SIG-M5 treated with dmso at 0.1 percent for 504 hours (cell line): ENCODE data around the gene GNE.
"Not testable (repeated sequence)": the region's sequence is repeated elsewhere in the genome, so short reads cannot be mapped to it uniquely, and the experiment has no call there.

ENCODE experiments used
- DNase-seq: peaks from one replicate; lab custom pipeline; 2025; ENCODE audit not compliant: unreplicated experiment; lab: John Stamatoyannopoulos, UW

The GNE gene

GRCh38 chr9:36258208-36258995 lies at the start of gene GNE:
GNE (minus strand) TSS chr9:36258448; CDS start chr9:36249355, 9,093 bp downstream.
- DNase-seq: peak; percentile 84

DNA sequence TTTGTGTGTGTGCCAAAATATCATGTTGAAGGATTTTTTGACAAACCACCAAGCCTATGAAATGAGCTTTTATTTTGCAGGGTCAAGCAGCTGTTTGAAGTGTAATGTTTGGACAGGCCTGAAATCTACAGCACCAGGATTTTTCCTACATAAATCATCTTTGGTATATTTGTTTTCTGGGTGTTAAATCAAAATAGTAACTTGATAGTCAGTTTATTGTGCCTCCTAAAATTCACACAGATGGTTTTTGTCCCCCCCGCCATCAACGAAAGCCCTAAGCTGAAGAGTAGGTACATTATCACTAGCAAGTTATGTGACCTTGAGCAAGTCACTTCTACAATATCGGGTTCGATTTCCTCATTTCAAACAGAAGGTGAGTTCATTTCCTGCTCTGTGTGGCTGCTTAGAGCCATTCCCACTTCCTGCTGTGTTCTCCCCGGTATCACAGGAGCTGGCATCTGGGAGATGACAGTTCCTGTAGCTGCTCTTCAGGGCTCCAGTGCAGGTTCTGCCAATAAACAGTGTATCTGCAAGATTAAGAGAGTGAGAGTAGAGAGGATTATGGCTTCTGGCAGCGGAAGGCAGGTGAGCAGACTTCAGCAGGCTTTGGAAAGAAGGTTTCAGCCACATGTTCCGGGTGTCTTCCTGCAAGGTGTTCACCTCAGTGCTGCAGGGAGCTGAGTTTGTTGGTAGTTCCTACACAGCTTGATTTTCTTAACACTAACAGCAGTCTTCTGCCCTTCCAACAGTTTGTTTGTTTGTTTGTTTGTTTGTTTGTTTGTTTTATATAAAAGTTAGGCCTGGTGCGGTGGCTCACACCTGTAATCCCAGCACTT lies 48.4 kb upstream of the GNE start:
- DNase-seq: peak; percentile 15

DNA sequence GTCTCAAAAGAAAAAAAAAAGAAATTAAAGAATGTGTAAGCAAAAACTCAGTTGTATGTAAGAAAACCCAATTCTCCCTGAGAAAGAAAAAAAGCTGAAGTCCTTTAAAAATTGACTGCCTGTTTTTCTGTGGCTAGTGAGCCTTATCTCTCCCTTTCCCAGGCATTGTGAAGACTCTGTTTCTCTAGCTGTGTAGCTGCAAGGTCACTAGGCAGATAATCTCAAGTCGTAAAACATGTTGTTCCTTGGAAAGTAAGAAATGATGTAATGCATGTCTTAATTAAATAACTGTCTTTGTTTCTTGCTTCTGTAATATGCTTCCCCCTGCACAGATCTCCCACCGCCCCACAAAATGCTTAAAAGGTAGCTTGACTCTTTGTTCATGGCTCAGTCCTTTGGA lies 46.1 kb upstream of the GNE start:
- not testable (repeated sequence) for DNase-seq

DNA sequence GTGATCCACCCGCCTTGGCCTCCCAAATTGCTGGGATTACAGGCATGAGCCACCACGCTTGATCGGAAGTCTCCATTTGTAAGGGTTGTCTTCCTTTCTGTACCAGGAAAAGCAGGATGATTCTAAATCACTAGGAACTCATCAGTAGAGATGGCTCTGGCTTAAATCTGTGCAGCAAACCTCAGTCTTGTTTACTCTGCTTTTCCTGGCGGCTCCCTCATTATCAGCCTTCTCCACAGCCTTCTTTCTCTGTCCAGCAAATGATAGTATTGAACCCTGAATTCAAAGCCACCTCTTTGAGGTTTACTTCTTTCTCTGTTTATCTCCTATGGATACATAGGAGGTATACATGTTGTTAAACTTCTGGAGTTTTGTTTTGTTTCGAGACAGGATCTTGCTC lies 43.0 kb upstream of the GNE start:
- DNase-seq: no peak

DNA sequence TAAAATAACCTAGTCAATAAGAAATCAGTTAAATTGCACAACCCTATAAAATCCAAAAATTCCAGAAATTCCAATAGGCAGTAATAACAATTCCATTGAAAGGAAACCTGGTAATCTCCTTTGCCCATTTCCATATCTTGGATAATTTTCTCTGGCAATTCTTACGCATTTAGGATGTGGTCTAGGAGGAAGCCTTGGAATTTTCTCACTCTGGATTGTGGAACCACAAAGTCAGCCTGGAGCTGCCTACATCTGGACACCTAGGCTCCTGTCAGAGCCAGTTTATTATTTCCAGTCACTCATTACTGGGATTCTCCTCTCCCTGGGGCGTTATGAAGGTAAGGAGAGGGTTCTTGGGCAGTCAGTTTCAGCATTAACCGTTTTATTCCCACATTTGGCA lies 40.3 kb upstream of the GNE start:
- DNase-seq: no peak

DNA sequence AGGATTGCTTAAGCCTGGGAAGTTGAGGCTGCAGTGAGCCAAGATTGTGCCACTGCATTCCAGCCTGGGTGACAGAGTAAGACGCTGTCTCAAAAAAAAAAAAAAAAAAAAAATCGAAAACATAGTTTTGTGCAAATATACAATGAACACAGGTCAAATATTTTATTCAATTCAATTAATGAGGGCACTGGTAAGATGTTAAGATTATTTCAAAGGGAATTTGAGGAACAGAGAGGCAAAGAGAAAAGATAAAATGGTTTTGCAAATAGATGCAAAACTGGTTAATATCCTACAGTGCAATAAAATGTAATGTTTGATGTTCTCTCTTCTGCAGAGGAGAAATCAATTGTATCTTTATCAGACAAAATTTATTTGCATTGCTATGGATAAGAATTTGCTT lies 39.5 kb upstream of the GNE start:
- no peak for DNase-seq

DNA sequence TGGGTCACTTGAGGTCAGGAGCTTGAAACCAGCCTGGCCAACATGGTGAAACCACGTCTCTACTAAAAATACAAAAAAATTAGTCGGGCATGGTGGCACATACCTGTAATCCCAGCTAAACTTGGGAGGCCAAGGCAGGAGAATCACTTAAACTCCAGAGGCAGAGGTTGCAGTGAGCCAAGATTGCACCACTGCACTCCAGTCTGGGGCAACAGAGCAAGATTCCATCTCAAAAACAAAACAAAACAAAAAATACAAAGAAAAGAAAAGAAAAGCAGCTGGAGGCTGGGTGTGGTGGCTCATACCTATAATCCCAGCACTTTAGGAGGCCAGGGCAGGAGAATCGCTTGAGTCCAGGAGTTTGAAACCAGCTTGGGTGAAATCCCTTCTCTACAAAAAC lies 36.7 kb upstream of the GNE start:
- not testable (repeated sequence) for DNase-seq

GRCh38 chr9:36293918-36294317 lies 35.7 kb upstream of the GNE start:
- DNase-seq: no peak

DNA sequence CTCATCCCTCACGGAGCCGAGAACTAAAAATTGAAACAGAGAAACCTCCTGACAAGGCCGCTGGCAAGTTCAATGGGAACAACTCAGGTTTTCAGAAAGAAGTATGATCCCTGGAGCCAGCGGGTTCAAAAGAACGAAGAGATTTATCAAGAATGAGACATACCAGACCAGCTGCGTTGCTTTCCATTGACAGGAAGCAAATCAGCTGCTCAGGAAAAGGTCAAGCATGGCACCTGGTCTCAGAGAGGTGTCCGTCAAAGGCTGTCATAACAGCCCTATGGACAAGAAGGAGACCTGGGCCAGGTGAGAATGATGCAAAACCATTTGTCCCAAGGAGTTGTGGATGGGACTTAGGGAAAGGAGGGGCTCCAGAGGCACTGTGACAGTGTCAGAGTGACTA lies 34.9 kb upstream of the GNE start:
- DNase-seq: no peak

- no peak for DNase-seq
Measured at GRCh38 chr9:36292641-36293040, 34.4 kb upstream of the GNE start.

- DNase-seq: no peak
Measured at GRCh38 chr9:36290996-36291395, 32.7 kb upstream of the GNE start.

DNA sequence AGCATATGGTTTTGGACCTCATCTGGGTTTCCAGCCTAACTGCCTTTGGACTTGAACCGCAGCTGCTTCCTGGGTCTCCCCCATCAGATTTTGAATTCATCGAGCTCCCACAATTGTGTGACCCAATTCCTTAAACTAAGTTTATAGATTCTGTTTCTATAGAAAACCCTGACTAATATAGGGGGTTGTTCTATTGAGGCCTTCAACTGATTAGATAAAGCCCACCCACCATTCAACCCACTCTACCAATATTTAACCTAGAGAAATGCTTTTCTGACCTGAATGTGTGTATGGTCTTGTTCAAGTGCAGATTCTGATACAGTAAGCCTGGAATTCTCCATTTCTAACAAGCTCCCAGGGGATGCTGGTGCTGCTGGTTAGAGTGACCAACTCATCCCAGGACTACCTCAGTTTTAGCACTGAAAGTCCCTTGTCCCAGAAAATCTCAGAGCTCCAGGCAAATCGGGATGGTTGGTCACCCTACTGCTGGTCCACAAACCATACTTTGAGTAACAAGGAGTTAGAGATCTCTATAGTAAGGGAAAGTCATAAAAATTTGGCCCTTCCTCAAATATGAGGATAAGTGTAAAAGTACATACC lies 31.7 kb upstream of the GNE start:
- DNase-seq: no peak

DNA sequence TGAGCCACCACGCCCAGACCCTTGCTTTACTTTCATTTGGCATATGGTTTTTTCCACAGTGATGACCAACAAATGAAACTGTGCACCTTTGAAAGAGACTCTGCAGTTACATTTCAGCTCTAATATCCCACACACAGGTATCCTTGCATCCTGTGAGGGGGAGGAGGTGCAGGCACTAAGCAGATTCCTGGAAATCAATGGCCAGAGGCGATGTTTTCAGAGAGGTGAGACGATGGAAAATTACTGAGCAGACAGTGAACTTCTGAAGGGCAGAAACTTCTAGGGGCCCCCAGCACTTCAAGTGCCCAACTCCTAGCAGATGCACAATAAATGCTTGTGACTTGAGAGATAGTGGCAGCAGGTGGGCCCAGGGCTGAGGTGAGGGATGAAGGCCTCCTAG lies 29.8 kb upstream of the GNE start:
- DNase-seq: no peak

- DNase-seq: no peak
Measured at GRCh38 chr9:36286388-36286787, 28.1 kb upstream of the GNE start.

DNA sequence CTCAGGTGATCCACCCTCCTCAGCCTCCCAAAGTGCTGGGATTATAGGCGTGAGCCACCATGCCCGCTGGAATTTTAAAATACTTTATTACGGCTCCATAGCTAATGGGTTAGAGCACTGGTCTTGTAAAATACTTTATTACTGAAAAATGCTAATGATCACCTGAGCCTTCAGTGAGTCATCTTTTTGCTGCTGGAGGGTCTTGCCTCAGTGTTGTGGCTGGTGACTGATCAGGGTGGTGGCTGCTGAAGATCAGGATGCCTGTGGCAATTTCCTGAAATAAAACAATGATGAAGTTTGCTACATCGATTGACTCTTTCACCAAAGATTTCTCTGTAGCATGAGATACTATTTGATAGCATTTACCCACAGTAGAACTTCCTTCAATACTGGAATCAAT lies 26.0 kb upstream of the GNE start:
- DNase-seq: no peak

GRCh38 chr9:36282275-36282674 lies 24.0 kb upstream of the GNE start:
- DNase-seq: no peak

- DNase-seq: no peak
Measured at GRCh38 chr9:36280989-36281388, 22.7 kb upstream of the GNE start.

- DNase-seq: no peak
Measured at GRCh38 chr9:36278243-36278642, 20.0 kb upstream of the GNE start.

DNA sequence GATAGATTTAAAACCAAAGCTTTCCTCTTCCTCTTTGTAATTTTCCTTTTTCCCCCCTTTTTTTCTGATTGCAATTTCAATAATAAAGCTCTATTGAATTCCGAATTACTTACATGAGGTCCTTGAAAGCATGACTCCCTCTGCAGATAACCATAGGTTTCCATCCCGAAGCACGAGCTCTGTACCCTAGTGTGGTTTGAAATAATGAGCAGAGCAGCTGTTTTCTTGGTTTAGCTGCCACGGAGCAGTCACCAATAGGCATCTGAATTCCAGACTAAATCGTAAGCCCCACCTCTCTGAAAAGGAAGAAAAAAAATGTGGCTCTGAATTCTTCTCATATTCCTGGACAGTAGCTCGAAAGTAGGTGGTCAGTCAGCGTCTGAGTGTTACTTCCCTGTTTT lies 18.5 kb upstream of the GNE start:
- no peak for DNase-seq

DNA sequence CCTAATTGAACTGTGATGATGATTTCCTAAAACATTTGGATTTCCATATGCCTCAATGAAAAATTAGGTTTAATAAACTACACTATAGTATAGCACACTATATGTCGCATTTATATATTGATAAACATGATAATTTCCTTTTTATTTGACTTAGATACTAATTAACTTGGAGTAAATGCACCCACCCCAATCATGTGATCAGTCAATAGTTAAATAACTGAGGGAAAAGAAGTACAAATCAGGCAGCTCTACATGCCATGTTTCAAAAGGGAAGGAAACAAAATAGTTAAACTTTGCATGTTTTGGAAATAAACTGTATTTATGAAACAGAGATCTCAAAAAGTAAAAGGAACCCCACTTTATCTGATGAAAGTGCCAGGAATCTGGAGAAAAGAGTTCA lies 18.0 kb upstream of the GNE start:
- DNase-seq: no peak

- DNase-seq: no peak
Measured at GRCh38 chr9:36275060-36275459, 16.8 kb upstream of the GNE start.

- DNase-seq: peak; percentile 6
Measured at GRCh38 chr9:36273354-36273753, 15.1 kb upstream of the GNE start.
